Iris pigment epithelial cell (primary cell): Measurements from ENCODE around the gene LNPEP.
"Not testable (repeated sequence)": the region's sequence is repeated elsewhere in the genome, so short reads cannot be mapped to it uniquely, and the experiment has no call there.

Experiments
- DNase-seq: peaks from one replicate; pipeline ENCODE4 v3.0.0-alpha.2; 2011; ENCODE audit warnings: low read depth

Gene LNPEP

DNA sequence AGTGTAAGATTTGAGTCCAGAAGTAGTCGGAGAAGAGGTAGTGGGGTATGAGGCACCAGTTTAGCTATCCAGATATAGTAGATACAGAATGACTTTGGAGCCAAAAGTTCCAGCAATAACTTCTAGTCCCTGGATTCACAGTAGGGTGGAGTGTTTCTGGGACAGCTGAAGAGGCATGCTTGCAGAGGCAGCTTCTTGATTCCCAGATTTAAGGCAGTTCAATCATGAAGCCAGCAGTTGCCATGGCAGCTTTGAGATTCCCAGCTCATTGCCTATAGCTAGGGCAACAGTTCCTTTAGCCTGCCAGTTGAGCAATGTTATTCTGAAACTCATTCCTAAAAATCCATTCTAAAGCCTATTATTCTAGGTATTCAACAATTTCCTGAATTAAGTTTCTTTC is 127.4 kb downstream of the LNPEP start:
- no peak for DNase-seq

DNA sequence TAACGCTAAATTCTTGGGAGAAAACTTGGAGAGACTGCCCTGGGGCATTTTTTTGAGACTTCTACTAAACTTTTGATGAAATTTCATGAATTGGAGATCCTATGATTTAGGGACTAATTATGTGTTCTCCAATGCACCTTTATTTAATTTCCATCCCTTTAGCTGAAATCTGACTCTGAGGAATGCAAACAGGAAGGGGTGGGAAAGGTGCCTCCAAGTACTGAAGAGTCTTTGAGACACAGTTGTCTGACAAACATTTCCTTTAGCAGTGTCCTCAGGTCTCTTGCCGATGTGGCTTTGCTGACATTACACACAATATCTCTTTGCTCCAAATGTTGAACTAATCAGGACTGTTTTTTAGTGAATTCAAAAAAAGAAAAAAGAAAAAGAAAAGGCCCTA is 129.6 kb downstream of the LNPEP start:
- DNase-seq, result no peak

DNA sequence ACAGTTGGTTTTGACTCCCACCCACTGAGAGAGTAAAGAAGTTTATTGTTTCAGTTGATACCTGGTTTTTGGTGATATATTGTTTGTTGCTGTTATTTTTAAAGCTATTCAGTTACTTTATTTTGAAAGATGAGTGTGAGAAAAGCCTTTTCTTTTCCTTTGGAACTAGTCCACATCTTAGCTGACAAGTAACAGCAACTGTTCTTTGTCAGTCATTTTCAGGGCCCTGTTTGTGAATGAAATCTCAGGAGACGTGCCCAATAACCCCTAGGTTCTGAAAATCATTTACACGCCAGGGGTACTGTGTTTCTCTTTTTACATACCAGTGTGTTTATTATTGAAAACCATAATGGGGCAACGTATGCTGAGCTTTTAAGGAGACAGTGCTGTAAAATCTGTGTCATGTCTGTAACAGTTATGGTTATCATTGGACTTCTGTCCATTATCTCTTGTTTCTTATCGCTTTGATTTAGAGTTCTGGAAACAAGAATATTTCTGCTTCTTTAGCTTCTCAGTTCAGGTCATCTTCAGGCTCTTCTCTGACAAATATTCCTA is 131.5 kb downstream of the LNPEP start:
- no peak for DNase-seq

DNA sequence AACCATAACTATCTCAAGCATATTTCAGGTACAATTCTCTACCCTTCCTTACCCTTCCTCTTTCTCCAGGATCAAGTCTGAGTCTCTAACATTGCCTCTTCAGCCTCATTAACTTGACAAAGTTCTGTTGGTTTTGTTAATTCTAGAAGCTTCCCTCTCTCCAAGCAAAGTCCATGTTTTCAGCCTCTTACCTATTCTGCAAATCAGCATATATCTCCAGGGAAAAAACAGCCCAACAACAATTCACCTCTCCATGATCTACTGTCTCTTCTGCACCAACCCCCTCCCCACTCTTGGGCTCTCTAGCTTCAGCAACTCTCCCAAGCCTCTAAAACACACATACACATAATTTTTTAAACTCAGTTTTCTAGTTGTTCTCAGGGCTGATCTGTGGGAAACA is 134.4 kb downstream of the LNPEP start:
- DNase-seq, result no peak

DNA sequence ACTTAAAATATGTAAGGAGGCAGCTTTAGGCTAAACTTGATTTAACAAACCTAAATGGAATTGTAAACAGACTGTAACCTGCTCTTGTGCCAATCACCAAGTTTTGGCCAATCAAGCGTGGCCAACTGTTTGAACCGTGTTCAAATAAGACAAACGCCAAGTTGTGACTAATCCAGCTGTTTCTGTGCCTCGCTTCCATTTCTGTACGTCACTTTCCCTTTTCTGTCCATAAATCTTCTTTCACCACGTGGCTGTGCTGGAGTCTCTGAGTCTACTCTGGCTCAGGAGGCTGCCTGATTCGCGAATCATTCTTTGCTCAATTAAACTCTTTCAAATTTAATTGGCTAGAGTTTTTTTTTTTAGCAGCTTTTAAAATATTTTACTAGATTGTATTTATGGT is 135.2 kb downstream of the LNPEP start:
- DNase-seq, result peak; percentile 20

DNA sequence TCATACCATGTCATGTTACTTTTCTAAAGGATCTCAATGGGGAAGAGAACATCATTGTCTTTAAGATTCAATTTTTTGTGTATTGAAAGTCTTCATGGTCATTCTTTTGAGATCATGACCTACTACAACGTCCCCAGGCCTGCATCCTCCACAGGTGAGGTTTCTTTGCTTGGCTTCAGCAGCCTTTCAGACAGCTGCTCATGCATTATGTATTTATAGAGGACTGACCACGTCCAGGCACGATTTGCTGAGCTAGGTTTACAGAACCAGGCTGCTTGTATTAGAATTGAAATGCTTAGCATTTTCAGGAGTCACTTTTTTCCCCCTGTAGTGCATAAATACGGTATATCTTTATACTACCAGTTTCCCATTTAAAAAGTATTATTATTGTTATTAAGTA is 136.1 kb downstream of the LNPEP start:
- DNase-seq, result no peak

DNA sequence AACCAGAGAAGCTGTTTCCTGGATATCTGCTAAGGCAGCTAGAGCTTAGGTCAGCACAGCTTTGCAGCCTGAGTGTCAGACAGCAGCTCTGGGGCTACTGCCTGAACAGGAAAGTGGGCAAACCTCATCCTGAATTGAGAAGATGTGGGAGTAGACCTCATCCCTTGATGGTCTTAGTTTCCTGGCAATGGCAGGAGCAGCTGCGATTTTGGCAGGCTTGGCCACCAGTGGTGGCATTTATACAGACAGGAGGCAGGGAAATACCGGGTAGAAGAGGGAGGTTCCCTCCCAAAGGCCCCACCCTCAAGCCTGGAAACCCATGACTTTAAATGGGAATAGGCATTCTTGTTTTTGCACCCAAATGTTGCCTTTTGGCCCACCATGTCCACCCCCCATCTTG is 136.8 kb downstream of the LNPEP start:
- DNase-seq, result no peak

DNA sequence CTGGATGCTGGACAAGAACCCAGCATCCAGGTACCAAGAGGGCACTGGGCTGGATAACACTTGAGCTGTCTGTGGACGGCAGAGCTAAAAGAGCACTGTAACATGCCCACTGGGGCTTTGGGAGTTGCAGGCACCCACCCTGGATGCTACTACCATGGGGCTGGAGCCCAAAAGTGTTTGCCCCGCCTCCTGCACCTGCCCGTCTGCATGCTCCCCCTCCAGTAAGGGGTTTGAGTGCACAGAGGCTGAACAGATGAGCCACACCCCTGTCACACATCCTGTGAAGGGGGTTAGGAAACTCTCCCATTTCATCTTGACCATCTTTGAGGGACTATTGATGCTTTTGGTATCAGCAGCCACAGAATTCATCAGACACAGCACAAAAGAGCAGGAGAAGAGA is 137.5 kb downstream of the LNPEP start:
- no peak for DNase-seq

DNA sequence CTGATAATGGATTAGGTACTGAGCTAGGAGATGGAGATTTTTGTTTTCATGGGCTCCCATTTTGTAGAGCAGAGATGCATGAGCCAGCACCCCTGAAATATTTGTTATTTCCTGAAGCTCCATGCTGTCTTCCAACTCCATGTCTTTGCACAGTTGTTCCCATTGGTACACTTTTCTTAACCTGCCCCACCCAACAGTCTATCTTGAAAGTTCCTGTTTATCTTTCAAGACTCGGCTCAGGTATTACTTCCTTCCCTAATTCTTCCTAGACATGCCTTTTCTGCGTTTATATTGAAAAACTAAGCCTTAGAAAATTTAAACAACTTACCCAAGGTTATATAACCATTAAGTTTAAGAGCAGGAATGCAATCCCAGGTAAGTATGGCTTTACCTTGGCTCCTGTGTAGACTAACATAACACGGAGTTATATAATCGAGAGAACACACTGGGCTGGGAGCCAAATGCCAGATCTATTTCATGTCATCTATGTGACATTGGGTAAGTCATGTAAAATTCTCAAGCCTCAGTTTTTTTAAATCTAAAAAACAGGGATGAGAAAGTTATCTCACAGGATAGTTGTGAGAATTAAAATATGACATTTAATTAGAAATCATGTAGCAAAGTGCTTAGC is 139.1 kb downstream of the LNPEP start:
- DNase-seq, result no peak

DNA sequence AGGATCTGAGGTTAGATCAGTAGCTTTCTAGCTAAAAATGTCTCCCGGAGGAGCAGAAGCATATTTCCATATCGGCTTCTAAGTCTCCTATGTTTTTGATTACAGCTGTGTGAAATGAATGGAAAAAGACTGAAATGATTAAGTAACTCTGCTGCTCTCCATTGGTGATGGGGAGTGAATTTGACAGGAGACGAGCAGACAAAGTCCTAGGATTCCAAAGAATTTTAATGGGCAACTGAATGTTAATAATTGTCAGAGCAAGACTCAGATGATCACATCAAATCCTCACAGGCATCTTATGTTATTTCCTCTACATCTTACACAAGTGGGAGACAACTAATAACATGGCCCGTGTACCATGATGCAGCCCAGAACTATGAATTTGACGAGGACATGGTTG is 139.8 kb downstream of the LNPEP start:
- no peak for DNase-seq

DNA sequence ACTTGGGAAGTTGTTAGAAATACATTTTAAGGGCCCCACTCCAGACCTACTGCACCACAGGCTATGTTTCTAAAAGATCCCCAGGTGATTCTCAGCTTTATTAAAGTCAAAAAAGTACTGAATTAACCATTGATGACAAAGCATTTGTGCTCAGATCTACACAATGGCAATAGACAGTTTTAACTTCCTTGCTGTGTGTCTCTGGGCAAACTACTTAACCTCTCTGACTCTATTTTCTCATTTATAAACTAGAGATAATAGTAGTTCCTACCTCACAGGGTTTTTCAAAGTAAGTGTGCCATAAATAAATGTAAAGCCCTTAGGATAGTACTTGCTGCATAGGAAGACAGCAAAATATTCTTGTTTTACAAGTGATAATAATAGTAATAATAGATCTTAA is 140.2 kb downstream of the LNPEP start:
- DNase-seq, result no peak

DNA sequence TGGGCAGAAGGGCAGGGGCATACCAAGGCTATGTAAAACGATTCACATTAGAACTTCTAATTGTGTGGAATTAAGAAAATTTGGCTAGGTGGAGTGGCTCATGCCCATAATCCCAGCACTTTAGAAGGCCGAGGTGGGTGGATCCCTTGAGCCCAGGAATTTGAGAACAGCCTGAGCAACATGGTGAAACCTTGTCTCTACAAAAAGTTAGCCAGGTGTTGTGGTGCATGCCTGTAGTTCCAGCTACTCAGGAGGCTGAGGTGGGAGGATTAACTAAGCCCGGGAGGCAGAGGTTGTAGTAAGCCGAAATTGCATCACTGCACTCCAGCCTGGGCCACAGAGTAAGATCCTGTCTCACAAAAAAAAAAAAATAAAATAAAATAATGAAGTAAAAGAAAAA is 141.4 kb downstream of the LNPEP start:
- no peak for DNase-seq

DNA sequence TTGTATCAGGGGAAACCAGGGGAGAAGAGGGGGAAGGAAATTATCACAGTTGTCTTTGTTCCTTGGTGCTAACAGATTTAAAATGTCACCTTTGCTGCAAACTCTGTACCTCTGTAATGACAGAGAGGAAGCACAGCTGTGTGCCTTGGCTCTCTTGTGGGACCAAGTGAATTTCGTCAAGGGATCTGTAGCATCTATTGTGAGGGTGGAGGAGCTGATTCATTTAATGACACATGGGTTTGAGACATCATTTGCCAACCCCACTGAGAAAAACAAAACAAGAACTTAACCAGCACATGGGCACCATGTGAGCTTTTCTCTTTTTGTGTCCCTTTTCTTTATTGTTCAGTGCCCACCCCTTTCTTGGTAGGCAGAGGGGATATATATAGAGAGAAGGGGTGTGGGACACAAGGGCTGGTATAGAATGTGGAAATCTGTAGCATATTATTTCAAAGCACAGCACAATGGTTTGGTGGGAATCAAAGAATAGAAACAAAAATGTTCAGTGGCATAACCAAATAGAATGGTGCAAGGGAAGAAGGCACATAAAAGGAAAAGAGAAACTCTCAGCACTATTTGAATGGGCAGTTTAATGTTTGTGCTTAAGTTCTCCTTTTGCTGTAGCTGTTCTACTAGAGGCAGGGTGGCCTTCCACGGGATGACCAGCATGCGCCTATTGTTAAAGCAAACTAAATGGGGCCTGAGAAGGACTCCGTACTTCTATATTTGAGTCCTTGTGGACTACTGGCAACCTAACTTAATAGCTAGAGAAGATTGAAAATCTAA is 143.3 kb downstream of the LNPEP start:
- no peak for DNase-seq

DNA sequence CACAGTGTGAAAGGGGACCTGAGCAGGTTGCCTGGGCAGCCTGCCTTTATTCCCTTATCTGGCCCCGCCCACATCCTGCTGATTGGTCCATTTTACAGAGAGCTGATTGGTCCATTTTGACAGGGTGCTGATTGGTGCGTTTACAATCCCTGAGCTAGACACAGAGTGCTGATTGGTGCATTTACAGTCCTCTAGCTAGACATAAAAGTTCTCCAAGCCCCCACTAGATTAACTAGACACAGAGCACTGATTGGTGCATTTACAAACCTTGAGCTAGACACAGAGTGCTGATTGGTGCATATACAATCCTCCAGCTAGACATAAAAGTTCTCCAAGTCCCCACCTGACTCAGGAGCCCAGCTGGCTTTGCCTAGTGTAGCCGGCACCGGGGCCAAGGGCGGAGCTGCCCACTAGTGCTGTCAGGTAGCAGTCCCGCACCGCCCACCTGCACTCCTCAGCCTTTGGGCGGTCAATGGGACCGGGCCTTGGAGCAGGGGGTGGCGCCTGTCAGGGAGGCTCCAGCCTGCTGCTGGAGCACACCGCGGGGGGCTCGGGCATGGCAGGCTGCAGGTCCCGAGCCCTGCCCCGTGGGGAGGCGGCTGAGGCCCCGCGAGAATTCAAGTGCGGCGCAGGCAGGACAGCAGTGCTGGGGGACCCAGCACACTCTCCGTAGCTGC is 149.0 kb downstream of the LNPEP start:
- DNase-seq, result not testable (repeated sequence)

DNA sequence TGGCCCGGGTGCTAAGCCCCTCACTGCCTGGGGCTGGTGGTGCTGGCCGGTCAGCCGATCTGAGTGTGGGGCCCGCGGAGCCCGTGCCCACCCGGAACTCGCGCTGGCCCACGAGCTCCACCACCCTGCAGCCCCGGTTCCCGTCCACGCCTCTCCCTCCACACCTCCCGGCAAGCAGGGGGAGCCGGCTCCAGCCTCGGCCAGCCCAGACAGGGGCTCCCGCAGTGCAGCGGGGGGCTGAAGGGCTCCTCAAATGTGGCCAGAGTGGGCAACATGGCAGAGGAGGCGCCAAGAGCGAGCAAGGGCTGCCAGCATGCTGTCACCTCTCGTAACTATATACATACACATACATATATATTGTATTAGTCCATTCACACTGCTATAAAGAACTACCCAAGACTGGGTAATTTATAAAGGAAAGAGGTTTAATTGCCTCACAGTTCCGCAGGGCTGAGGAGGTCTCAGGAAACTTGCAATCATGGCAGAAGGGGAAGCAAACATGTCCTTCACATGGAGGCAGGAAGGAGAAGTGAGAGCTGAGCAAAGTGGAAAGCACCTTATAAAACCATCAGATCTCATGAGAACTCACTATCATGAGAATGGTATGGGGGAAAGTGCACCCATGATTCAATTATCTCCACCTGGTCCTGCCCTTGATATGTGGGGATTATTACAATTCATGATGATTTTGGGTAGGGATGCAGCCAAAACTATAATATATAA is 149.7 kb downstream of the LNPEP start:
- no peak for DNase-seq
